MM.1S (cell line): ENCODE results near the gene NSUN7.

Source experiments
- EZH2 ChIP-seq: fragments of 300-600 bp; sonication (generic); optimal IDR thresholded peaks from 2 replicates; pipeline ENCODE3; 2017; ENCODE audit warnings: low read depth, mild to moderate bottlenecking, antibody characterized with exemption, low read length, mixed read lengths
- TF ChIP-seq, protein P1 (sequence below): fragments of 300-600 bp; sonication (generic); IDR thresholded peaks from 2 replicates; pipeline ENCODE4 v1.5.1; 2016; ENCODE audit warnings: antibody characterized with exemption, low read length, mixed read lengths

DNA sequence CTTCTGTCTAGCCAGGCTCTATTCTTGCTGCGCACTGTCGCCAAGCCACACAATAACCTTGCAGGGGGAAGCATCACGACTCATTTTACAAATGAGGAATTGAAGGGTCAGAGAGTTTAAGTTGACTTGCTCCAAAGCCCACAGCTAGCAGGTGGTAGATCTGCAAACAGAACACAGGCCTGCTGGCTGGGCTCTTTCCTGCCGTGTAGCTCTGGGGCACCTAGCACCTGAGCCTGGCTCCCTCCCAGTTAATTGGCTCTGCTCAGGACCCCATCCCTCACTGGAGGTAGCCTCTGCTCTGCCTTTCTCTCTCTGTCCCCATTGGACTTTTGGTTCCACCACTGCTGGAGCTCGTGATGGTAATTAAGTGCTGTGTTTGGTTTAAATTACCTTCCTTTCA is 98.5 kb downstream of the NSUN7 start:
- TF ChIP-seq, protein P1, sequence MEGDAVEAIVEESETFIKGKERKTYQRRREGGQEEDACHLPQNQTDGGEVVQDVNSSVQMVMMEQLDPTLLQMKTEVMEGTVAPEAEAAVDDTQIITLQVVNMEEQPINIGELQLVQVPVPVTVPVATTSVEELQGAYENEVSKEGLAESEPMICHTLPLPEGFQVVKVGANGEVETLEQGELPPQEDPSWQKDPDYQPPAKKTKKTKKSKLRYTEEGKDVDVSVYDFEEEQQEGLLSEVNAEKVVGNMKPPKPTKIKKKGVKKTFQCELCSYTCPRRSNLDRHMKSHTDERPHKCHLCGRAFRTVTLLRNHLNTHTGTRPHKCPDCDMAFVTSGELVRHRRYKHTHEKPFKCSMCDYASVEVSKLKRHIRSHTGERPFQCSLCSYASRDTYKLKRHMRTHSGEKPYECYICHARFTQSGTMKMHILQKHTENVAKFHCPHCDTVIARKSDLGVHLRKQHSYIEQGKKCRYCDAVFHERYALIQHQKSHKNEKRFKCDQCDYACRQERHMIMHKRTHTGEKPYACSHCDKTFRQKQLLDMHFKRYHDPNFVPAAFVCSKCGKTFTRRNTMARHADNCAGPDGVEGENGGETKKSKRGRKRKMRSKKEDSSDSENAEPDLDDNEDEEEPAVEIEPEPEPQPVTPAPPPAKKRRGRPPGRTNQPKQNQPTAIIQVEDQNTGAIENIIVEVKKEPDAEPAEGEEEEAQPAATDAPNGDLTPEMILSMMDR, result no peak
- no peak for TF ChIP-seq EZH2
